Nephron progenitor cell (in vitro differentiated cells): ENCODE data around the gene VPS8.

Experiments used
- DNase-seq: peaks from one replicate; pipeline ENCODE4 v3.0.0; 2021
- H3K27ac Mint-ChIP-seq: 2 replicates; pipeline ENCODE4 v1.8.0; 2021; ENCODE audit warnings: mild to moderate bottlenecking, moderate library complexity, mixed read lengths
- H3K27me3 Mint-ChIP-seq: 2 replicates; pipeline ENCODE4 v1.8.0; 2021; ENCODE audit warnings: mild to moderate bottlenecking, low read depth, mixed read lengths; ENCODE audit not compliant: poor library complexity
- H3K36me3 Mint-ChIP-seq: 2 replicates; pipeline ENCODE4 v1.8.0; 2021; ENCODE audit warnings: low read depth, mixed read lengths
- H3K4me1 Mint-ChIP-seq: 2 replicates; pipeline ENCODE4 v1.8.0; 2021; ENCODE audit warnings: mixed read lengths
- H3K4me3 Mint-ChIP-seq: 2 replicates; pipeline ENCODE4 v1.8.0; 2021; ENCODE audit warnings: mild to moderate bottlenecking, moderate library complexity, mixed read lengths
- H3K9me3 Mint-ChIP-seq: 2 replicates; pipeline ENCODE4 v1.8.0; 2021; ENCODE audit warnings: mild to moderate bottlenecking, moderate library complexity, mixed read lengths
- CTCF ChIP-seq: fragments of 200-600 bp; sonication (generic); IDR thresholded peaks from 2 replicates; pipeline ENCODE4 v1.5.0; 2021; ENCODE audit warnings: antibody characterized with exemption

The VPS8 gene

GRCh38 chr3:184772667-184773272 is 39.2 kb upstream of the VPS8 start:
- H3K27me3 Mint-ChIP-seq, result peaks cover 17% of the 10 kb centered on the region
- H3K27ac Mint-ChIP-seq, result peak overlapping the region; percentile 90
- no peaks in the 10 kb centered on the region for H3K36me3 Mint-ChIP-seq
- no peak overlapping the region for H3K4me3 Mint-ChIP-seq
- no peak for DNase-seq
- no peaks in the 10 kb centered on the region for H3K9me3 Mint-ChIP-seq
- peaks cover 81% of the 10 kb centered on the region for H3K4me1 Mint-ChIP-seq
- no peak for TF ChIP-seq CTCF

- Mint-ChIP-seq H3K27me3 (peaks cover 15% of the 10 kb centered on the region), H3K9me3 (no peaks in the 10 kb centered on the region), H3K4me3 (no peak overlapping the region), H3K4me1 (peaks cover 88% of the 10 kb centered on the region), H3K36me3 (no peaks in the 10 kb centered on the region), H3K27ac (peak overlapping the region; percentile 90)
- DNase-seq, result peak; percentile 72
- no peak for TF ChIP-seq CTCF
Observed at GRCh38 chr3:184773283-184774186, 38.4 kb upstream of the VPS8 start.

GRCh38 chr3:184776916-184777315 is 35.0 kb upstream of the VPS8 start:
- H3K27me3 Mint-ChIP-seq, result peaks cover 13% of the 10 kb centered on the region
- H3K27ac Mint-ChIP-seq, result no peak overlapping the region
- DNase-seq, result no peak
- TF ChIP-seq CTCF, result no peak
- peak overlapping the region; percentile 26 for H3K4me3 Mint-ChIP-seq
- peaks cover 87% of the 10 kb centered on the region for H3K4me1 Mint-ChIP-seq
- H3K9me3 Mint-ChIP-seq, result no peaks in the 10 kb centered on the region
- no peaks in the 10 kb centered on the region for H3K36me3 Mint-ChIP-seq

GRCh38 chr3:184777566-184778356 is 34.2 kb upstream of the VPS8 start:
- peak; percentile 87 for TF ChIP-seq CTCF
- H3K27ac Mint-ChIP-seq, result no peak overlapping the region
- peaks cover 79% of the 10 kb centered on the region for H3K4me1 Mint-ChIP-seq
- peaks cover 13% of the 10 kb centered on the region for H3K27me3 Mint-ChIP-seq
- peak overlapping the region; percentile 31 for H3K4me3 Mint-ChIP-seq
- DNase-seq, result peak; percentile 89
- no peaks in the 10 kb centered on the region for H3K36me3 Mint-ChIP-seq
- H3K9me3 Mint-ChIP-seq, result no peaks in the 10 kb centered on the region

GRCh38 chr3:184778426-184779332 is 33.3 kb upstream of the VPS8 start:
- no peaks in the 10 kb centered on the region for H3K36me3 Mint-ChIP-seq
- peaks cover 17% of the 10 kb centered on the region for H3K27me3 Mint-ChIP-seq
- H3K4me1 Mint-ChIP-seq, result peaks cover 76% of the 10 kb centered on the region
- H3K27ac Mint-ChIP-seq, result no peak overlapping the region
- H3K4me3 Mint-ChIP-seq, result no peak overlapping the region
- no peaks in the 10 kb centered on the region for H3K9me3 Mint-ChIP-seq
- no peak for DNase-seq
- TF ChIP-seq CTCF, result no peak
